Neuronal stem cell (in vitro differentiated cells): ENCODE results near the gene OSBPL2.

Experiments used
- DNase-seq: peaks from one replicate; pipeline ENCODE4 v3.0.0-alpha.2; 2013; ENCODE audit warnings: low spot score
- H2AFZ ChIP-seq: one replicate; pipeline ENCODE4 v1.6.1; 2013; ENCODE audit warnings: mild to moderate bottlenecking, low read length, inconsistent platforms
- H2AK5ac ChIP-seq: 2 replicates; pipeline ENCODE4 v1.6.1; 2013; ENCODE audit warnings: low read depth, mild to moderate bottlenecking, inconsistent platforms, low read length, moderate library complexity, mixed read lengths
- H2BK120ac ChIP-seq: 2 replicates; pipeline ENCODE4 v1.6.1; 2013; ENCODE audit warnings: low read depth, mild to moderate bottlenecking, inconsistent platforms, low read length, moderate library complexity, mixed read lengths
- H2BK12ac ChIP-seq: one replicate; pipeline ENCODE4 v1.6.1; 2013; ENCODE audit warnings: low read length, inconsistent platforms
- H2BK15ac ChIP-seq: 2 replicates; pipeline ENCODE4 v1.6.1; 2013; ENCODE audit warnings: mild to moderate bottlenecking, low read length, inconsistent platforms, mixed read lengths
- H2BK5ac ChIP-seq: one replicate; pipeline ENCODE4 v1.6.1; 2013; ENCODE audit warnings: inconsistent platforms, mild to moderate bottlenecking, low read length, moderate library complexity
- H3K14ac ChIP-seq: one replicate; pipeline ENCODE4 v1.6.1; 2013; ENCODE audit warnings: low read length, inconsistent platforms
- H3K18ac ChIP-seq: 2 replicates; pipeline ENCODE4 v1.6.1; 2013; ENCODE audit warnings: low read length, inconsistent platforms
- H3K23ac ChIP-seq: 2 replicates; pipeline ENCODE4 v1.6.1; 2013; ENCODE audit warnings: low read depth, mild to moderate bottlenecking, mixed read lengths, low read length, inconsistent platforms; ENCODE audit not compliant: poor library complexity
- H3K27ac ChIP-seq: replicated peaks from 3 replicates; pipeline ENCODE4 v1.5.1; 2013; ENCODE audit warnings: low read length, inconsistent platforms
- H3K27me3 ChIP-seq, 3 experiments: 2 replicates each; pipeline ENCODE4 v1.6.1; 2013; ENCODE audit warnings: low read length in 3 of 3, mild to moderate bottlenecking in 2 of 3, inconsistent platforms in 1 of 3, low read depth in 1 of 3, mixed read lengths in 1 of 3, moderate library complexity in 1 of 3; ENCODE audit not compliant: control insufficient read depth in 3 of 3, insufficient read depth in 3 of 3
- H3K36me3 ChIP-seq, 2 donors: replicated peaks in 1 of 2; 2 replicates each; pipeline ENCODE4 v1.6.1; 2013; ENCODE audit warnings: low read length in 2 of 2; ENCODE audit not compliant: control insufficient read depth in 2 of 2, insufficient read depth in 2 of 2
- H3K4ac ChIP-seq: 2 replicates; pipeline ENCODE4 v1.6.1; 2013; ENCODE audit warnings: inconsistent platforms, mild to moderate bottlenecking, low read length, moderate library complexity
- H3K4me1 ChIP-seq, 2 donors: 1 replicate in 1 of 2; 2 replicates in 1 of 2; pipeline ENCODE4 v1.6.1; 2013; ENCODE audit warnings: low read length in 2 of 2, low read depth in 1 of 2; ENCODE audit not compliant: control insufficient read depth in 2 of 2, insufficient read depth in 1 of 2
- H3K4me2 ChIP-seq: one replicate; pipeline ENCODE4 v1.6.1; 2013; ENCODE audit warnings: mild to moderate bottlenecking, low read length, inconsistent platforms; ENCODE audit not compliant: insufficient read depth, poor library complexity, severe bottlenecking
- H3K4me3 ChIP-seq, 2 donors: 2 replicates each; pipeline ENCODE4 v1.5.1; 2013; ENCODE audit warnings: low read length in 2 of 2, mild to moderate bottlenecking in 2 of 2, inconsistent platforms in 1 of 2, moderate library complexity in 1 of 2
- H3K79me1 ChIP-seq: one replicate; pipeline ENCODE4 v1.6.1; 2013; ENCODE audit warnings: low read depth, mild to moderate bottlenecking, inconsistent platforms, low read length, moderate library complexity
- H3K9ac ChIP-seq: one replicate; pipeline ENCODE4 v1.6.1; 2013; ENCODE audit warnings: mild to moderate bottlenecking, low read depth, low read length, inconsistent platforms; ENCODE audit not compliant: poor library complexity
- H3K9me3 ChIP-seq, 2 donors: replicated peaks in 1 of 2; 2 replicates each; pipeline versions ENCODE3 to v1.6.1; 2013; ENCODE audit warnings: low read length in 2 of 2, mild to moderate bottlenecking in 2 of 2, inconsistent platforms in 1 of 2, low read depth in 1 of 2, mixed read lengths in 1 of 2, moderate library complexity in 1 of 2; ENCODE audit not compliant: control insufficient read depth in 2 of 2, insufficient read depth in 1 of 2
- H4K8ac ChIP-seq: one replicate; pipeline ENCODE4 v1.6.1; 2013; ENCODE audit warnings: low read depth, mild to moderate bottlenecking, inconsistent platforms, low read length, moderate library complexity
- H4K91ac ChIP-seq: one replicate; pipeline ENCODE4 v1.6.1; 2013; ENCODE audit warnings: low read length, low read depth, mild to moderate bottlenecking, inconsistent platforms; ENCODE audit not compliant: poor library complexity
- WGBS, 2 donors: extraction: QIAGEN DNeasy Blood & Tissue Kit; methylation state at CpG; one replicate each; pipeline ENCODE4 v1.1.7; 2013; ENCODE audit warnings: missing lambda C conversion rate in 2 of 2, mixed read lengths in 1 of 2; ENCODE audit not compliant: insufficient read length in 2 of 2, insufficient replicate concordance in 1 of 2; ENCODE audit errors: extremely low coverage in 2 of 2; 5-methylcytosine and 5-hydroxymethylcytosine counted together

OSBPL2 gene

GRCh38 chr20:62287129-62287528, 48.8 kb downstream of the OSBPL2 start:
- Histone ChIP-seq H3K23ac (no peak overlapping the region), H3K27ac (no peak overlapping the region), H2BK12ac (no peak overlapping the region), H2BK15ac (no peak overlapping the region), H3K9ac (no peak overlapping the region), H3K79me1 (no peaks in the 10 kb centered on the region), H4K91ac (no peak overlapping the region), H3K4me1 (no peaks in the 10 kb centered on the region), H3K4me3 (no peak overlapping the region), H3K27me3 (no peaks in the 10 kb centered on the region), H3K9me3 (peaks cover 0 to 5% of the 10 kb centered on the region in 2 donors), H2AFZ (no peak overlapping the region), H3K4ac (no peak overlapping the region), H2BK5ac (no peak overlapping the region), H4K8ac (no peak overlapping the region), H3K4me2 (no peak overlapping the region), H3K14ac (no peak overlapping the region), H2AK5ac (no peak overlapping the region), H2BK120ac (no peak overlapping the region), H3K36me3 (peaks cover 32 to 82% of the 10 kb centered on the region in 2 donors), H3K18ac (no peak overlapping the region)
- no peak for DNase-seq
- no CpG with 5 or more reads among the region's 6 CpGs for WGBS, 2 donors

GRCh38 chr20:62287759-62288534, 49.6 kb downstream of the OSBPL2 start:
- WGBS, 2 donors: no CpG with 5 or more reads among the region's 12 CpGs
- Histone ChIP-seq H3K9ac (no peak overlapping the region), H3K23ac (no peak overlapping the region), H3K4me2 (no peak overlapping the region), H2BK120ac (no peak overlapping the region), H3K18ac (no peak overlapping the region), H3K27me3 (no peaks in the 10 kb centered on the region), H3K4me1 (no peaks in the 10 kb centered on the region), H4K91ac (no peak overlapping the region), H2BK15ac (no peak overlapping the region), H3K4me3 (no peak overlapping the region), H2AK5ac (no peak overlapping the region), H3K4ac (no peak overlapping the region), H2BK12ac (no peak overlapping the region), H2BK5ac (no peak overlapping the region), H3K36me3 (peaks cover 30 to 78% of the 10 kb centered on the region in 2 donors), H3K14ac (no peak overlapping the region), H4K8ac (no peak overlapping the region), H3K79me1 (no peaks in the 10 kb centered on the region), H3K9me3 (peaks cover 0 to 7% of the 10 kb centered on the region in 2 donors), H2AFZ (no peak overlapping the region), H3K27ac (no peak overlapping the region)
- no peak for DNase-seq

- H3K4me2 ChIP-seq: no peak overlapping the region
- H3K14ac ChIP-seq: no peak overlapping the region
- no peak overlapping the region for H4K91ac ChIP-seq
- no peaks in the 10 kb centered on the region for H3K4me1 ChIP-seq
- H3K9me3 ChIP-seq: peaks cover 0 to 7% of the 10 kb centered on the region in 2 donors
- no peak overlapping the region for H2BK15ac ChIP-seq
- no peak overlapping the region for H3K4me3 ChIP-seq
- no CpG with 5 or more reads among the region's 15 CpGs for WGBS, 2 donors
- no peak overlapping the region for H2AK5ac ChIP-seq
- H2AFZ ChIP-seq: no peak overlapping the region
- H2BK12ac ChIP-seq: no peak overlapping the region
- H3K27ac ChIP-seq: no peak overlapping the region
- no peak overlapping the region for H2BK120ac ChIP-seq
- H3K79me1 ChIP-seq: no peaks in the 10 kb centered on the region
- peak overlapping the region; percentile 50 for H3K9ac ChIP-seq
- no peak overlapping the region for H2BK5ac ChIP-seq
- no peaks in the 10 kb centered on the region for H3K27me3 ChIP-seq
- DNase-seq: no peak
- H3K23ac ChIP-seq: no peak overlapping the region
- no peak overlapping the region for H3K4ac ChIP-seq
- H3K18ac ChIP-seq: no peak overlapping the region
- peaks cover 31 to 76% of the 10 kb centered on the region in 2 donors for H3K36me3 ChIP-seq
- H4K8ac ChIP-seq: peak overlapping the region; percentile 17
Observed at GRCh38 chr20:62288535-62289105, 50.3 kb downstream of the OSBPL2 start.

GRCh38 chr20:62289131-62289530, 50.8 kb downstream of the OSBPL2 start:
- peaks cover 30 to 76% of the 10 kb centered on the region in 2 donors for H3K36me3 ChIP-seq

More at GRCh38 chr20:62289131-62289530, 50.8 kb downstream of the OSBPL2 start:
- no peak for DNase-seq
- Histone ChIP-seq H3K18ac (no peak overlapping the region), H2AFZ (no peak overlapping the region), H3K4me1 (no peaks in the 10 kb centered on the region), H2AK5ac (no peak overlapping the region), H2BK120ac (no peak overlapping the region), H3K27ac (no peak overlapping the region), H2BK5ac (no peak overlapping the region), H3K9ac (no peak overlapping the region), H2BK12ac (no peak overlapping the region), H3K4me3 (no peak overlapping the region), H4K8ac (no peak overlapping the region), H3K4me2 (no peak overlapping the region), H3K4ac (no peak overlapping the region), H4K91ac (no peak overlapping the region), H3K27me3 (no peaks in the 10 kb centered on the region), H3K23ac (peak overlapping the region; percentile 73), H3K79me1 (no peaks in the 10 kb centered on the region), H3K14ac (no peak overlapping the region), H2BK15ac (no peak overlapping the region), H3K9me3 (peaks cover 0 to 7% of the 10 kb centered on the region in 2 donors)
- no CpG with 5 or more reads among the region's 14 CpGs for WGBS, 2 donors
